HepG2 (cell line): ENCODE measurements around the gene NINJ2. TPM values are rescaled to one million over a fixed set of nuclear protein-coding genes. Genes with fewer than 3 reads are reported as not detected.

Source experiments
- HNRNPL ChIP-seq: fragments of 200-400 bp; formaldehyde crosslinking; IDR thresholded peaks from 2 replicates; pipeline ENCODE4 v1.6.1; 2017; ENCODE audit warnings: mild to moderate bottlenecking, low read depth, low read length
- SCMH1 ChIP-seq: sonication (generic); formaldehyde crosslinking; IDR thresholded peaks from 2 replicates; pipeline ENCODE4 v1.9.0; 2021; ENCODE audit warnings: missing genetic modification reagents, mild to moderate bottlenecking, borderline replicate concordance
- SIX1 ChIP-seq: sonication (generic); formaldehyde crosslinking; IDR thresholded peaks from 2 replicates; pipeline ENCODE4 v1.4.0; 2020; ENCODE audit warnings: missing genetic modification reagents, borderline replicate concordance
- ZBTB38 ChIP-seq: sonication (generic); formaldehyde crosslinking; IDR thresholded peaks from 2 replicates; pipeline ENCODE4 v1.5.1; 2020; ENCODE audit warnings: mild to moderate bottlenecking, missing genetic modification reagents
- ZNF121 ChIP-seq: sonication (generic); formaldehyde crosslinking; IDR thresholded peaks from 2 replicates; pipeline ENCODE4 v1.5.0; 2020; ENCODE audit warnings: mild to moderate bottlenecking, missing genetic modification reagents
- ZNF292 ChIP-seq: sonication (generic); formaldehyde crosslinking; IDR thresholded peaks from 2 replicates; pipeline ENCODE4 v1.8.1; 2022; ENCODE audit warnings: mild to moderate bottlenecking, low read depth, missing genetic modification reagents, borderline replicate concordance
- ZNF7 ChIP-seq: IDR thresholded peaks from 2 replicates; pipeline ENCODE4 v1.6.1; 2016; ENCODE audit warnings: missing biosample characterization, missing genetic modification reagents
- polyA plus RNA-seq, 8 experiments: library from polyadenylated mRNA; depleted of rRNA in 3 of 8; stranded (reverse) in 7 of 8; unstranded in 1 of 8; fragments of >200 nt; fragmentation: Illumina TruSeq in 4 of 8; extraction: Trizol in 4 of 8; gene quantifications; 2 replicates each; pipeline versions ENCODE4 v1.2.1 to v1.2.3, GENCODE V29; 2011 to 2016; ENCODE audit warnings: low read depth in 4 of 8, missing spikeins in 1 of 8, mixed read lengths in 1 of 8; ENCODE audit not compliant: insufficient read depth in 1 of 8
- total RNA-seq, 5 experiments: library from RNA; depleted of rRNA; stranded (reverse); fragments of >200 nt; fragmentation: Illumina TruSeq; extraction: Trizol; gene quantifications; 2 replicates each; pipeline ENCODE4 v1.2.3, GENCODE V29; 2016; ENCODE audit warnings: low read depth in 1 of 5
- TF ChIP-seq, protein P1 (sequence below): sonication (generic); formaldehyde crosslinking; IDR thresholded peaks from 2 replicates; pipeline ENCODE4 v1.4.0; 2020; ENCODE audit warnings: missing genetic modification reagents, borderline replicate concordance
- TF ChIP-seq, protein P2 (sequence below): sonication (generic); formaldehyde crosslinking; IDR thresholded peaks from 2 replicates; pipeline ENCODE4 v1.5.1; 2020; ENCODE audit warnings: mild to moderate bottlenecking, missing genetic modification reagents, moderate library complexity
- TF ChIP-seq, protein P3 (sequence below): sonication (generic); formaldehyde crosslinking; conservative IDR thresholded peaks from 2 replicates; pipeline ENCODE4 v1.4.0; 2020; ENCODE audit warnings: mild to moderate bottlenecking, missing genetic modification reagents, moderate library complexity
- TF ChIP-seq, protein P4 (sequence below): sonication (generic); formaldehyde crosslinking; IDR thresholded peaks from 2 replicates; pipeline ENCODE4 v1.4.0; 2020; ENCODE audit warnings: missing genetic modification reagents
- TF ChIP-seq, protein P5 (sequence below): sonication (generic); formaldehyde crosslinking; conservative IDR thresholded peaks from 2 replicates; pipeline ENCODE4 v1.4.0; 2020; ENCODE audit warnings: missing genetic modification reagents

Gene NINJ2
- total and polyA plus RNA-seq, 2 of the 13 experiments (the other 11 are each of a cell fraction or from before 2014, with no cell fraction given): 0.62 to 3.8 TPM

DNA sequence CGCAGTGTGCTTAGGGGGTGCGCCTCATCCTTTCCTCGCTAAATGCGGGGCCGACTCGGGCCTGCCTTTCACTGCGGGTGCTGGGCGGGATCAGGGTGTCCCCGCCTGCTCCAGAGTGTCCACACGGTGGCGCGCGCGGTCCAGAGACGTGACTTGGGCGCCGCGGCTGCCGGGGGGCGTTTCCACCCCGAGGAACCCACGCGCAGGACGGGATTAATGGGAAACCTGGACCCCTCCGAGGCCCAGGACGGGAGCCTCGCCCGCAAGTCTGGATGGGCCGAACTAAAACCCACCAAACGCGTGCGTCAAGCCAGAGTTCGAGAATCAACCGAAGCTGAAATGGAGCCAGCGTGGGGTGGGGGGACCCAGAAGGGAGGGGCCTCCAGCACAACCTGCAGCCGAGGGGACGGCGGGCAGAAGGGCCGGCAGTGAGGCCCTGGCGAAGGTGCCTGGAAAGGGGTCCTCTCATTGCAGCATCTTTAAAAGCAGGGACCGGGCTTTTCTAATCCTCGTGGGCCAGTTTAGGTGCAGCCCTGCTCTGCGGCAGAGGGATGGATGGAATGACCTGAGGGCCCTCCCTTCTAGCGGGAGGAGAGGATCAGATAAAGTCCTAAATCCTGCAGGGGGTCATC is 93.3 kb downstream of the NINJ2 start (continued):
- TF ChIP-seq, protein P1, sequence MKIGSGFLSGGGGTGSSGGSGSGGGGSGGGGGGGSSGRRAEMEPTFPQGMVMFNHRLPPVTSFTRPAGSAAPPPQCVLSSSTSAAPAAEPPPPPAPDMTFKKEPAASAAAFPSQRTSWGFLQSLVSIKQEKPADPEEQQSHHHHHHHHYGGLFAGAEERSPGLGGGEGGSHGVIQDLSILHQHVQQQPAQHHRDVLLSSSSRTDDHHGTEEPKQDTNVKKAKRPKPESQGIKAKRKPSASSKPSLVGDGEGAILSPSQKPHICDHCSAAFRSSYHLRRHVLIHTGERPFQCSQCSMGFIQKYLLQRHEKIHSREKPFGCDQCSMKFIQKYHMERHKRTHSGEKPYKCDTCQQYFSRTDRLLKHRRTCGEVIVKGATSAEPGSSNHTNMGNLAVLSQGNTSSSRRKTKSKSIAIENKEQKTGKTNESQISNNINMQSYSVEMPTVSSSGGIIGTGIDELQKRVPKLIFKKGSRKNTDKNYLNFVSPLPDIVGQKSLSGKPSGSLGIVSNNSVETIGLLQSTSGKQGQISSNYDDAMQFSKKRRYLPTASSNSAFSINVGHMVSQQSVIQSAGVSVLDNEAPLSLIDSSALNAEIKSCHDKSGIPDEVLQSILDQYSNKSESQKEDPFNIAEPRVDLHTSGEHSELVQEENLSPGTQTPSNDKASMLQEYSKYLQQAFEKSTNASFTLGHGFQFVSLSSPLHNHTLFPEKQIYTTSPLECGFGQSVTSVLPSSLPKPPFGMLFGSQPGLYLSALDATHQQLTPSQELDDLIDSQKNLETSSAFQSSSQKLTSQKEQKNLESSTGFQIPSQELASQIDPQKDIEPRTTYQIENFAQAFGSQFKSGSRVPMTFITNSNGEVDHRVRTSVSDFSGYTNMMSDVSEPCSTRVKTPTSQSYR (CRISPR knock-in tag): no peak
- TF ChIP-seq SCMH1 (CRISPR knock-in tag) (no peak), HNRNPL (no peak), ZBTB38 (no peak), ZNF292 (CRISPR knock-in tag) (peak; percentile 18; the same call in 1 of the 2 replicates), SIX1 (CRISPR knock-in tag) (no peak), ZNF121 (CRISPR knock-in tag) (no peak), ZNF7 (CRISPR knock-in tag) (no peak)
- TF ChIP-seq, protein P2, sequence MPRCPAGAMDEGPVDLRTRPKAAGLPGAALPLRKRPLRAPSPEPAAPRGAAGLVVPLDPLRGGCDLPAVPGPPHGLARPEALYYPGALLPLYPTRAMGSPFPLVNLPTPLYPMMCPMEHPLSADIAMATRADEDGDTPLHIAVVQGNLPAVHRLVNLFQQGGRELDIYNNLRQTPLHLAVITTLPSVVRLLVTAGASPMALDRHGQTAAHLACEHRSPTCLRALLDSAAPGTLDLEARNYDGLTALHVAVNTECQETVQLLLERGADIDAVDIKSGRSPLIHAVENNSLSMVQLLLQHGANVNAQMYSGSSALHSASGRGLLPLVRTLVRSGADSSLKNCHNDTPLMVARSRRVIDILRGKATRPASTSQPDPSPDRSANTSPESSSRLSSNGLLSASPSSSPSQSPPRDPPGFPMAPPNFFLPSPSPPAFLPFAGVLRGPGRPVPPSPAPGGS (CRISPR knock-in tag): no peak
- TF ChIP-seq, protein P3, sequence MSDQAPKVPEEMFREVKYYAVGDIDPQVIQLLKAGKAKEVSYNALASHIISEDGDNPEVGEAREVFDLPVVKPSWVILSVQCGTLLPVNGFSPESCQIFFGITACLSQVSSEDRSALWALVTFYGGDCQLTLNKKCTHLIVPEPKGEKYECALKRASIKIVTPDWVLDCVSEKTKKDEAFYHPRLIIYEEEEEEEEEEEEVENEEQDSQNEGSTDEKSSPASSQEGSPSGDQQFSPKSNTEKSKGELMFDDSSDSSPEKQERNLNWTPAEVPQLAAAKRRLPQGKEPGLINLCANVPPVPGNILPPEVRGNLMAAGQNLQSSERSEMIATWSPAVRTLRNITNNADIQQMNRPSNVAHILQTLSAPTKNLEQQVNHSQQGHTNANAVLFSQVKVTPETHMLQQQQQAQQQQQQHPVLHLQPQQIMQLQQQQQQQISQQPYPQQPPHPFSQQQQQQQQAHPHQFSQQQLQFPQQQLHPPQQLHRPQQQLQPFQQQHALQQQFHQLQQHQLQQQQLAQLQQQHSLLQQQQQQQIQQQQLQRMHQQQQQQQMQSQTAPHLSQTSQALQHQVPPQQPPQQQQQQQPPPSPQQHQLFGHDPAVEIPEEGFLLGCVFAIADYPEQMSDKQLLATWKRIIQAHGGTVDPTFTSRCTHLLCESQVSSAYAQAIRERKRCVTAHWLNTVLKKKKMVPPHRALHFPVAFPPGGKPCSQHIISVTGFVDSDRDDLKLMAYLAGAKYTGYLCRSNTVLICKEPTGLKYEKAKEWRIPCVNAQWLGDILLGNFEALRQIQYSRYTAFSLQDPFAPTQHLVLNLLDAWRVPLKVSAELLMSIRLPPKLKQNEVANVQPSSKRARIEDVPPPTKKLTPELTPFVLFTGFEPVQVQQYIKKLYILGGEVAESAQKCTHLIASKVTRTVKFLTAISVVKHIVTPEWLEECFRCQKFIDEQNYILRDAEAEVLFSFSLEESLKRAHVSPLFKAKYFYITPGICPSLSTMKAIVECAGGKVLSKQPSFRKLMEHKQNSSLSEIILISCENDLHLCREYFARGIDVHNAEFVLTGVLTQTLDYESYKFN (CRISPR knock-in tag): no peak; the same call in 1 of the 2 replicates
- TF ChIP-seq, protein P4, sequence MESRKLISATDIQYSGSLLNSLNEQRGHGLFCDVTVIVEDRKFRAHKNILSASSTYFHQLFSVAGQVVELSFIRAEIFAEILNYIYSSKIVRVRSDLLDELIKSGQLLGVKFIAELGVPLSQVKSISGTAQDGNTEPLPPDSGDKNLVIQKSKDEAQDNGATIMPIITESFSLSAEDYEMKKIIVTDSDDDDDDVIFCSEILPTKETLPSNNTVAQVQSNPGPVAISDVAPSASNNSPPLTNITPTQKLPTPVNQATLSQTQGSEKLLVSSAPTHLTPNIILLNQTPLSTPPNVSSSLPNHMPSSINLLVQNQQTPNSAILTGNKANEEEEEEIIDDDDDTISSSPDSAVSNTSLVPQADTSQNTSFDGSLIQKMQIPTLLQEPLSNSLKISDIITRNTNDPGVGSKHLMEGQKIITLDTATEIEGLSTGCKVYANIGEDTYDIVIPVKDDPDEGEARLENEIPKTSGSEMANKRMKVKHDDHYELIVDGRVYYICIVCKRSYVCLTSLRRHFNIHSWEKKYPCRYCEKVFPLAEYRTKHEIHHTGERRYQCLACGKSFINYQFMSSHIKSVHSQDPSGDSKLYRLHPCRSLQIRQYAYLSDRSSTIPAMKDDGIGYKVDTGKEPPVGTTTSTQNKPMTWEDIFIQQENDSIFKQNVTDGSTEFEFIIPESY: peak; percentile 61; the same call in 1 of the 2 replicates
- TF ChIP-seq, protein P5, sequence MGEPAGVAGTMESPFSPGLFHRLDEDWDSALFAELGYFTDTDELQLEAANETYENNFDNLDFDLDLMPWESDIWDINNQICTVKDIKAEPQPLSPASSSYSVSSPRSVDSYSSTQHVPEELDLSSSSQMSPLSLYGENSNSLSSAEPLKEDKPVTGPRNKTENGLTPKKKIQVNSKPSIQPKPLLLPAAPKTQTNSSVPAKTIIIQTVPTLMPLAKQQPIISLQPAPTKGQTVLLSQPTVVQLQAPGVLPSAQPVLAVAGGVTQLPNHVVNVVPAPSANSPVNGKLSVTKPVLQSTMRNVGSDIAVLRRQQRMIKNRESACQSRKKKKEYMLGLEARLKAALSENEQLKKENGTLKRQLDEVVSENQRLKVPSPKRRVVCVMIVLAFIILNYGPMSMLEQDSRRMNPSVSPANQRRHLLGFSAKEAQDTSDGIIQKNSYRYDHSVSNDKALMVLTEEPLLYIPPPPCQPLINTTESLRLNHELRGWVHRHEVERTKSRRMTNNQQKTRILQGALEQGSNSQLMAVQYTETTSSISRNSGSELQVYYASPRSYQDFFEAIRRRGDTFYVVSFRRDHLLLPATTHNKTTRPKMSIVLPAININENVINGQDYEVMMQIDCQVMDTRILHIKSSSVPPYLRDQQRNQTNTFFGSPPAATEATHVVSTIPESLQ (CRISPR knock-in tag): no peak
